ENCODE data around the gene FYN.

Gene FYN

GRCh38 chr6:111808493-111808892 lies 64.8 kb downstream of the FYN start:
- no peak for TF ChIP-seq EP300 (IDR thresholded peaks at IDR 0.05; ENCODE audit: borderline replicate concordance)
- TF ChIP-seq ZBTB7A (IDR thresholded peaks at IDR 0.05; ENCODE audit: low read depth), result no peak
- TF ChIP-seq EGR1 (IDR thresholded peaks at IDR 0.05), result no peak
- no peak for TF ChIP-seq CREB1 (IDR thresholded peaks at IDR 0.05; ENCODE audit: low read depth)

DNA sequence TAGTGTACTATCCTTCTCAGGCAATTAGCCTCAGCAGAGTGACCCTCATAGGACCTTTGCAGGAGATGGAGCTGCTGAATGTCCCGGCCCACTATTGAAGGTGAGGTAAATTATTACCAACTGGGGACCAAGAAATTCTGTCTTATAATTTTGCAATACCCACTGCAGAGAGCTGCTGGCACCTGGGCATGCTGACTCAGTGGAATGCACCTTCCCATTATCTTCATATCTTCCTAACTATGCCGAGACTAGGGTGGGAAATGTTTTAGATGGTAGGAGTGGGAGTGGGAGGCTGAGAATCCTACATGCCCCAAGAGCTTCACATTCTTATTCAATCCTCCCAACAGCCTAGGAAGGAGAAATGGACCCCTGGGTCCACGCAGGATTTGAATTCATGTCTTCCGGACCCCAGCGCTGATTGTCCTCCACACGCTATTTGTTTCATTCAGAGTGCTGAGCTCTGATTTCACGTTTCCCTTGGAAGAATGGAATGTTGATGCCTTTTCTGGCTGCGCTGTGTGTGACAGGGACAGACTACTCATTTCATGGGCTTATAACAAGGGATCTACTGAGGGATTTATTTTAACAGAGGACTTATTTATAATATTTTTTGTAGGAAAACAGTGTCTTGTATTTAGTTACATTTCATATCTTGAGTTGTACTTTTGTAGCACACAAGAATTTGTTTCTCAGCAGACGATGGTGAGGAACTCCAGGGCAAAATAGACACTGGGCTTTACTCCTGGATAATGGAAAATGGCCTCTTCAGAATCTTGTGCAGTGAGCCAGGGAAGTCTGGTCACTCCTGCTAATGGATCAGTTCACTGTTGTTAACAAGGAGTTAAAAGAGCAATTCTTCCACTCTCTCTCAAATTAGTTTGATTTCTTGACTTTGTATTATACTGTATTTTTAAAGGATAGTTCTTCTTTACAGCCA lies 66.4 kb downstream of the FYN start:
- TF ChIP-seq TCF12 (IDR thresholded peaks at IDR 0.05; ENCODE audit: low read depth) (no peak), CEBPB (IDR thresholded peaks at IDR 0.05) (no peak), ZBTB7A (IDR thresholded peaks at IDR 0.05; ENCODE audit: low read depth) (no peak), FOXM1 (IDR thresholded peaks at IDR 0.05; ENCODE audit: borderline replicate concordance, low read depth) (no peak), TAF1 (IDR thresholded peaks at IDR 0.05; ENCODE audit: low read depth) (no peak), RAD21 (IDR thresholded peaks at IDR 0.05; ENCODE audit: low read depth) (no peak), USF1 (IDR thresholded peaks at IDR 0.05) (no peak), EP300 (IDR thresholded peaks at IDR 0.05; ENCODE audit: borderline replicate concordance) (no peak), NFIC (IDR thresholded peaks at IDR 0.05) (no peak), YY1 (IDR thresholded peaks at IDR 0.05; ENCODE audit: low read depth) (no peak), EGR1 (IDR thresholded peaks at IDR 0.05) (no peak), TEAD4 (IDR thresholded peaks at IDR 0.05) (no peak), CREB1 (IDR thresholded peaks at IDR 0.05; ENCODE audit: low read depth) (no peak)
- TF ChIP-seq, protein P1, sequence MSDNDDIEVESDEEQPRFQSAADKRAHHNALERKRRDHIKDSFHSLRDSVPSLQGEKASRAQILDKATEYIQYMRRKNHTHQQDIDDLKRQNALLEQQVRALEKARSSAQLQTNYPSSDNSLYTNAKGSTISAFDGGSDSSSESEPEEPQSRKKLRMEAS (IDR thresholded peaks at IDR 0.05), result no peak
- TF ChIP-seq, protein P2, sequence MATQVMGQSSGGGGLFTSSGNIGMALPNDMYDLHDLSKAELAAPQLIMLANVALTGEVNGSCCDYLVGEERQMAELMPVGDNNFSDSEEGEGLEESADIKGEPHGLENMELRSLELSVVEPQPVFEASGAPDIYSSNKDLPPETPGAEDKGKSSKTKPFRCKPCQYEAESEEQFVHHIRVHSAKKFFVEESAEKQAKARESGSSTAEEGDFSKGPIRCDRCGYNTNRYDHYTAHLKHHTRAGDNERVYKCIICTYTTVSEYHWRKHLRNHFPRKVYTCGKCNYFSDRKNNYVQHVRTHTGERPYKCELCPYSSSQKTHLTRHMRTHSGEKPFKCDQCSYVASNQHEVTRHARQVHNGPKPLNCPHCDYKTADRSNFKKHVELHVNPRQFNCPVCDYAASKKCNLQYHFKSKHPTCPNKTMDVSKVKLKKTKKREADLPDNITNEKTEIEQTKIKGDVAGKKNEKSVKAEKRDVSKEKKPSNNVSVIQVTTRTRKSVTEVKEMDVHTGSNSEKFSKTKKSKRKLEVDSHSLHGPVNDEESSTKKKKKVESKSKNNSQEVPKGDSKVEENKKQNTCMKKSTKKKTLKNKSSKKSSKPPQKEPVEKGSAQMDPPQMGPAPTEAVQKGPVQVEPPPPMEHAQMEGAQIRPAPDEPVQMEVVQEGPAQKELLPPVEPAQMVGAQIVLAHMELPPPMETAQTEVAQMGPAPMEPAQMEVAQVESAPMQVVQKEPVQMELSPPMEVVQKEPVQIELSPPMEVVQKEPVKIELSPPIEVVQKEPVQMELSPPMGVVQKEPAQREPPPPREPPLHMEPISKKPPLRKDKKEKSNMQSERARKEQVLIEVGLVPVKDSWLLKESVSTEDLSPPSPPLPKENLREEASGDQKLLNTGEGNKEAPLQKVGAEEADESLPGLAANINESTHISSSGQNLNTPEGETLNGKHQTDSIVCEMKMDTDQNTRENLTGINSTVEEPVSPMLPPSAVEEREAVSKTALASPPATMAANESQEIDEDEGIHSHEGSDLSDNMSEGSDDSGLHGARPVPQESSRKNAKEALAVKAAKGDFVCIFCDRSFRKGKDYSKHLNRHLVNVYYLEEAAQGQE (IDR thresholded peaks at IDR 0.05; ENCODE audit: low read depth), result no peak

DNA sequence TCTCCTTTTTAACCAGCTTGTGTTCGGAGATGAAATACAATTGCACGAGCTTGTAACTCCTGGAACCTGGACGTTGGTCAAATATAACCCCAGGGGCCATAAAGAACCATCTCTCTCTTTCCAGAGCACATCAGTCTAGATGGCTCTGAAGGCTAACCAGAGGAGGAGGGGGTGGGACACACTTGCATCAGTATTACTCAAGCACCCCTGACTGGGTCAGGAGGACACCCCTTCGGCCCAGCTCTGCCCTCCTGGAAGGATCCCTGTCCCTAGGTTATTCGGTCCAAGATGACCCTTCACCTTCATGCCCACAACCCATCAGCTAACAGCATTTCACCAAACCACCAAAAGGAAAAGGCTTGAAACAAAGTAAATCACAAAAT lies 67.1 kb downstream of the FYN start:
- TF ChIP-seq, protein P2 (IDR thresholded peaks at IDR 0.05; ENCODE audit: low read depth), result no peak
- TF ChIP-seq RAD21 (IDR thresholded peaks at IDR 0.05; ENCODE audit: low read depth) (no peak), CEBPB (IDR thresholded peaks at IDR 0.05) (no peak)

- TF ChIP-seq TEAD4 (IDR thresholded peaks at IDR 0.05), result no peak
- peak; percentile 90 for TF ChIP-seq ZBTB7A (IDR thresholded peaks at IDR 0.05; ENCODE audit: low read depth)
- TF ChIP-seq NFIC (IDR thresholded peaks at IDR 0.05), result peak; percentile 25; the same call in 1 of the 2 replicates
- no peak for TF ChIP-seq USF1 (IDR thresholded peaks at IDR 0.05)
- TF ChIP-seq EP300 (IDR thresholded peaks at IDR 0.05; ENCODE audit: borderline replicate concordance), result peak; percentile 21; the same call in 1 of the 2 replicates
- no peak for TF ChIP-seq YY1 (IDR thresholded peaks at IDR 0.05; ENCODE audit: low read depth)
Observed at GRCh38 chr6:111805511-111806164, 67.6 kb downstream of the FYN start.

DNA sequence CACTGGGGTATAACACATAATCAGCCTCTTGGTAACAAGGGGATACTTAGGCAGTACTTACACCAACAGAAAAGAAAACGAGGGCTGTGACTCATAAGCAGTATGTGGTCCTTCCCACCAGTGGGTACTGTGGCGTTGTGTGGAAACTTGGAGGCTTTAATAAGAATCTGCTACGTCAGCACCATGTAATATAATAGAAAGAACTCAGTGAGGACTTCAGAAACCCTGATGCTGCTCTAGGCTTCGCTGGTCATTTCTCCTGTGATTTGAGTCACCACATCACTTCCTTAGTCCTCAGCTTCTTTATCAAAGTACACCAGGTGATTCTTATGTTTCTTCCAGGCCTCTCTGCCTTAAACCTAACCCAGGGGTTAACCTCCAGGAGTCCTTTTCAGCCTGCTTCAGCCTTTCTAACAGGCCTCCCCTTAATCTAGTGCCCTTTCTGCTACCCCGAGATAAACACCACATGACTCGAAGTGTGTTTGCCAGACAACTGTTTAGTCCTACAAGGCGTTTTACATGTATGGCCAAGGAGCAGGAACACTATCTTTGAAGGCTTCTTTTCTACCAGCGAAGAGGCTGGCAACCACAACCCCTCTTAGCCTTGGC lies 68.5 kb downstream of the FYN start:
- TF ChIP-seq, protein P2 (IDR thresholded peaks at IDR 0.05; ENCODE audit: low read depth), result no peak
- TF ChIP-seq NFIC (IDR thresholded peaks at IDR 0.05) (no peak), RAD21 (IDR thresholded peaks at IDR 0.05; ENCODE audit: low read depth) (no peak), CREB1 (IDR thresholded peaks at IDR 0.05; ENCODE audit: low read depth) (no peak), CEBPB (IDR thresholded peaks at IDR 0.05) (no peak), FOXM1 (IDR thresholded peaks at IDR 0.05; ENCODE audit: borderline replicate concordance, low read depth) (no peak), EP300 (IDR thresholded peaks at IDR 0.05; ENCODE audit: borderline replicate concordance) (no peak), ZBTB7A (IDR thresholded peaks at IDR 0.05; ENCODE audit: low read depth) (no peak), EGR1 (IDR thresholded peaks at IDR 0.05) (no peak), TCF12 (IDR thresholded peaks at IDR 0.05; ENCODE audit: low read depth) (no peak), TAF1 (IDR thresholded peaks at IDR 0.05; ENCODE audit: low read depth) (no peak), YY1 (IDR thresholded peaks at IDR 0.05; ENCODE audit: low read depth) (no peak), TEAD4 (IDR thresholded peaks at IDR 0.05) (no peak), USF1 (IDR thresholded peaks at IDR 0.05) (no peak)
- TF ChIP-seq, protein P1 (IDR thresholded peaks at IDR 0.05), result no peak

All from Ishikawa (cell line).